Prostate gland (tissue), 2 donors: ENCODE measurements around the gene PITPNB. TPM values are rescaled to one million over a fixed set of nuclear protein-coding genes. Genes with fewer than 3 reads are reported as not detected.

Source experiments
- DNase-seq: peaks from one replicate; pipeline ENCODE4 v3.0.0-alpha.2; 2019; ENCODE audit warnings: low spot score
- H3K27ac ChIP-seq, 2 donors: fragments of 200-600 bp; sonication (generic); 2 replicates each; pipeline ENCODE4 v1.5.1; 2017 to 2019
- H3K27me3 ChIP-seq: fragments of 200-600 bp; sonication (generic); replicated peaks from 2 replicates; pipeline ENCODE4 v1.5.1; 2019; ENCODE audit not compliant: insufficient read depth
- H3K36me3 ChIP-seq, 2 donors: fragments of 200-600 bp; sonication (generic); 1 replicate in 1 of 2; 2 replicates in 1 of 2; pipeline versions ENCODE4 v1.5.1 to v1.8.1; 2017 to 2019
- H3K4me1 ChIP-seq: fragments of 200-600 bp; sonication (generic); replicated peaks from 2 replicates; pipeline ENCODE4 v1.5.1; 2019
- H3K4me3 ChIP-seq, 2 donors: fragments of 200-600 bp; sonication (generic); 2 replicates each; pipeline ENCODE4 v1.5.1; 2017 to 2019
- H3K9me3 ChIP-seq: fragments of 200-600 bp; sonication (generic); 2 replicates; pipeline ENCODE4 v1.5.1; 2017
- CTCF ChIP-seq, 4 experiments: fragments of 200-600 bp in 2 of 4; fragments of 450-650 bp in 2 of 4; sonication (generic) in 2 of 4; IDR thresholded peaks; 1 replicate in 3 of 4; 2 replicates in 1 of 4; pipeline ENCODE4 v1.5.1; 2016 to 2019; ENCODE audit warnings: antibody characterized with exemption in 4 of 4, mild to moderate bottlenecking in 2 of 4, moderate library complexity in 2 of 4
- POLR2A ChIP-seq: fragments of 450-650 bp; IDR thresholded peaks from one replicate; pipeline ENCODE4 v1.6.1; 2016; ENCODE audit warnings: antibody characterized with exemption, mild to moderate bottlenecking
- POLR2AphosphoS5 ChIP-seq: sonication (generic); formaldehyde crosslinking; IDR thresholded peaks from one replicate; pipeline ENCODE4 v1.6.1; 2017; ENCODE audit warnings: antibody characterized with exemption
- WGBS: methylation state at CpG from one replicate; pipeline ENCODE4 v1.1.5; 2018; 5-methylcytosine and 5-hydroxymethylcytosine counted together
- intact Hi-C: fragments of 100-400 bp; cut with DNase I; formaldehyde crosslinking; loops from one replicate; pipeline ENCODE4 v1.14.2; 2022
- total RNA-seq, 2 donors: library from RNA; depleted of rRNA; stranded (reverse); fragments of >200 nt; gene quantifications; one replicate each; pipeline ENCODE4 v1.1.0, GENCODE V29; 2016

PITPNB gene
- total RNA-seq, 2 donors from 2014 or later = 23.8 to 43.6 TPM

GRCh38 chr22:27948569-27948968, 29.5 kb upstream of the PITPNB start:
- no peaks in the 10 kb centered on the region for H3K27me3 ChIP-seq
- no peaks in the 10 kb centered on the region for H3K9me3 ChIP-seq
- no peak for TF ChIP-seq POLR2AphosphoS5
- TF ChIP-seq CTCF (IDR thresholded peaks at IDR 0.05) = no peak
- TF ChIP-seq POLR2A = no peak
- no peaks in the 10 kb centered on the region for H3K36me3 ChIP-seq
- H3K4me1 ChIP-seq = no peaks in the 10 kb centered on the region
- no peak overlapping the region for H3K27ac ChIP-seq
- H3K4me3 ChIP-seq = no peak overlapping the region
- no peak for DNase-seq
- intact Hi-C loops = no loop called here
- 91% methylated on average over 2 of the region's 2 CpGs for WGBS

GRCh38 chr22:27947448-27947847, 28.4 kb upstream of the PITPNB start:
- Histone ChIP-seq H3K4me1 (no peaks in the 10 kb centered on the region), H3K27ac (no peak overlapping the region), H3K36me3 (no peaks in the 10 kb centered on the region), H3K27me3 (no peaks in the 10 kb centered on the region), H3K9me3 (no peaks in the 10 kb centered on the region), H3K4me3 (no peak overlapping the region)
- no peak for DNase-seq
- intact Hi-C loops = no loop called here
- WGBS = 96% methylated on average over 4 of the region's 4 CpGs
- TF ChIP-seq POLR2A = no peak
- TF ChIP-seq CTCF (IDR thresholded peaks at IDR 0.05) = no peak
- TF ChIP-seq POLR2AphosphoS5 = no peak

GRCh38 chr22:27941143-27941542, 22.1 kb upstream of the PITPNB start:
- H3K4me1 ChIP-seq = no peaks in the 10 kb centered on the region
- no peak overlapping the region for H3K4me3 ChIP-seq
- H3K27ac ChIP-seq = no peak overlapping the region
- no peak for DNase-seq
- no peaks in the 10 kb centered on the region for H3K9me3 ChIP-seq
- TF ChIP-seq POLR2AphosphoS5 (no peak), POLR2A (no peak), CTCF (IDR thresholded peaks at IDR 0.05) (no peak)
- no peaks in the 10 kb centered on the region for H3K36me3 ChIP-seq
- intact Hi-C loops = no loop called here
- H3K27me3 ChIP-seq = no peaks in the 10 kb centered on the region

GRCh38 chr22:27937453-27937852, 18.4 kb upstream of the PITPNB start:
- no peaks in the 10 kb centered on the region for H3K9me3 ChIP-seq
- H3K4me1 ChIP-seq = no peaks in the 10 kb centered on the region
- no peak for DNase-seq
- TF ChIP-seq CTCF (IDR thresholded peaks at IDR 0.05) (no peak), POLR2A (no peak), POLR2AphosphoS5 (no peak)
- intact Hi-C loops = no loop called here
- no peak overlapping the region for H3K4me3 ChIP-seq
- H3K27me3 ChIP-seq = no peaks in the 10 kb centered on the region
- 97% methylated on average over 2 of the region's 2 CpGs for WGBS
- no peaks in the 10 kb centered on the region for H3K36me3 ChIP-seq
- H3K27ac ChIP-seq = no peak overlapping the region

- DNase-seq = no peak
- intact Hi-C loops = no loop called here
- Histone ChIP-seq H3K27me3 (no peaks in the 10 kb centered on the region), H3K4me3 (no peak overlapping the region), H3K36me3 (no peaks in the 10 kb centered on the region), H3K27ac (no peak overlapping the region), H3K4me1 (no peaks in the 10 kb centered on the region), H3K9me3 (no peaks in the 10 kb centered on the region)
- TF ChIP-seq POLR2A = no peak
- no peak for TF ChIP-seq CTCF (IDR thresholded peaks at IDR 0.05)
- TF ChIP-seq POLR2AphosphoS5 = no peak
- WGBS = 33% methylated on average over 1 of the region's 1 CpG
Measured at GRCh38 chr22:27935897-27936296, 16.8 kb upstream of the PITPNB start.
